Calu3 (cell line): ENCODE measurements around the gene P2RY1. TPM values are rescaled to one million over a fixed set of nuclear protein-coding genes. Genes with fewer than 3 reads are reported as not detected.

Source experiments
- BruUV-seq: library from RNA; stranded (reverse); fragments of 400-500 nt; replicated peaks from 2 replicates; lab custom pipeline; 2021; lab: Mats Ljungman, UMichigan
- CTCF ChIA-PET: fragments of 300-600 bp; sonication (Branson Sonifier 250); formaldehyde crosslinking; loops from one replicate; lab custom pipeline; 2022; ENCODE audit warnings: antibody characterized with exemption; lab: Charles Lee
- DNase-seq: peaks from one replicate; pipeline ENCODE4 v3.0.0; 2022
- H3K27ac Mint-ChIP-seq: one replicate; pipeline ENCODE4 v1.8.0; 2022; ENCODE audit warnings: mixed read lengths; ENCODE audit not compliant: unreplicated experiment
- H3K27me3 Mint-ChIP-seq: one replicate; pipeline ENCODE4 v1.8.0; 2022; ENCODE audit warnings: mixed read lengths; ENCODE audit not compliant: unreplicated experiment
- H3K36me3 Mint-ChIP-seq: one replicate; pipeline ENCODE4 v1.8.0; 2022; ENCODE audit warnings: mild to moderate bottlenecking, moderate library complexity, mixed read lengths; ENCODE audit not compliant: insufficient read depth, unreplicated experiment
- H3K4me1 Mint-ChIP-seq: one replicate; pipeline ENCODE4 v1.8.0; 2022; ENCODE audit warnings: mild to moderate bottlenecking, low read depth, mixed read lengths; ENCODE audit not compliant: unreplicated experiment
- H3K4me3 Mint-ChIP-seq: one replicate; pipeline ENCODE4 v1.8.0; 2022; ENCODE audit warnings: mild to moderate bottlenecking, low read depth, moderate library complexity, mixed read lengths; ENCODE audit not compliant: unreplicated experiment
- H3K9me3 Mint-ChIP-seq: one replicate; pipeline ENCODE4 v1.8.0; 2022; ENCODE audit warnings: low read depth, mixed read lengths; ENCODE audit not compliant: unreplicated experiment
- CTCF ChIP-seq: fragments of 200-600 bp; IDR thresholded peaks from one replicate; pipeline ENCODE4 v1.8.0; 2022; ENCODE audit warnings: antibody characterized with exemption; ENCODE audit not compliant: unreplicated experiment
- intact Hi-C: fragments of 100-400 bp; cut with micrococcal nuclease; formaldehyde crosslinking; loops from one replicate; pipeline ENCODE4 v1.10.0; 2022; ENCODE audit not compliant: unreplicated experiment
- total RNA-seq: library from RNA; stranded (reverse); gene quantifications from 2 replicates; pipeline ENCODE4 v1.2.3, GENCODE V29; 2022

The P2RY1 gene
- total RNA-seq, 1 experiment from 2014 or later = 21.0 TPM

DNA sequence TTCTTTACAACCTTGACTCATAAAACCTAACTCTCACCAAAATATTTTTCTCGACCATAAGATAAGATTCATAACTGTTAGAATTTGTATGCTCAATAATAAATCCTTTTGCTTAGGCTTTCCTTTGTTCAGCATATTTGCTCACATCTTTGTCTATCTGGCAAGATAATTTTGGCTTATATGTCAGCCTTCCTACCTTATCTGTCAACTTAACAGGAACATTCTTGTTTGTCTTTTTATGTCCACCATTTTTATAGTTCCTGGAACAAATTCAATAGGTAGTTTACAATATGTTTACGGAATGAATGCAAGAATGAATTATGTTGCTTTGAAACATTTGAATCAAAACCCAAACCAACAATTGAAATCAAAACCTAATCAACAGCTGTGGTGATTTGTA is 41.0 kb upstream of the P2RY1 start:
- Mint-ChIP-seq H3K4me3 (no peak overlapping the region), H3K4me1 (no peaks in the 10 kb centered on the region), H3K27me3 (no peaks in the 10 kb centered on the region), H3K36me3 (no peaks in the 10 kb centered on the region), H3K27ac (no peak overlapping the region), H3K9me3 (peaks cover 4% of the 10 kb centered on the region)
- TF ChIP-seq CTCF = no peak
- DNase-seq = no peak
- intact Hi-C loops = no loop called here
- no TSS peak for BruUV-seq
- CTCF ChIA-PET = interaction anchor here (1.0 kb wide), 1 partner anchor 144 kb away, joined by 4 read pairs; no protein-coding TSS in a partner anchor

DNA sequence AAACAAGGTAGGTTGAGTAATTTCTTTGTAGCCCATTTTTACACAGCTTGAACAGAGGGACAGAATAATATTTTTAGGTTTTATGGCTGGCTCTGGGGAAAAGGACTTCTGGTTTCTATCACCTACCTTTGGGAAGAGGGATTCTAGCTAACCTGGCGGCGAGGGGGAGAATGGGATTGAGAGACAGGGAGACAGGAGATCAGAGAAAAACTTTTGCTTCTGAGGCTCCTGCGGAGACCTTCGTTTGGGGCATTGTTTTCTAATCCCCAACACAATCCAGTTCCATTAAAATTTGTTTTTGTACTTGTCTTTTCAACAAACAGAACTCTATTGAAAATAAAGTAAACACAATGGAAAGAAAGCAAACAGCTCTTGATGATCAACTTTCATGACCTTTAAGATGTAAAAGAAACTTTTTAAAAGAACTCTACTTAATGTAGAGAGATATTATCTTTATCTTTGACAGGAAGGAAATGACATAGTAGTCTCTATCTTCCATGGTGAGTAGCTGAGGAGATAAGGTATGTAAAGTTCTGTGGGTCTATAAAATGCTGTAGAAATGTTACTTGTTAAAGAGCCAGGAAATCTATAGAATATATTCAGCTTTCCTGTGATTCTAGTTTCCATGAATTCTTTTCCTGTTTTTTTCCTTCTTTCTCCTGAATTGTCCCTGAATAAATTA is 37.0 kb upstream of the P2RY1 start:
- no TSS peak for BruUV-seq
- Mint-ChIP-seq H3K4me1 (no peaks in the 10 kb centered on the region), H3K27me3 (no peaks in the 10 kb centered on the region), H3K27ac (no peak overlapping the region), H3K4me3 (no peak overlapping the region), H3K36me3 (no peaks in the 10 kb centered on the region), H3K9me3 (no peaks in the 10 kb centered on the region)
- intact Hi-C loops = no loop called here
- no peak for TF ChIP-seq CTCF
- CTCF ChIA-PET = interaction anchor here (1.6 kb wide), 1 partner anchor 37 kb away, joined by 3 read pairs; the partner anchor contains the start of gene P2RY1
- no peak for DNase-seq

DNA sequence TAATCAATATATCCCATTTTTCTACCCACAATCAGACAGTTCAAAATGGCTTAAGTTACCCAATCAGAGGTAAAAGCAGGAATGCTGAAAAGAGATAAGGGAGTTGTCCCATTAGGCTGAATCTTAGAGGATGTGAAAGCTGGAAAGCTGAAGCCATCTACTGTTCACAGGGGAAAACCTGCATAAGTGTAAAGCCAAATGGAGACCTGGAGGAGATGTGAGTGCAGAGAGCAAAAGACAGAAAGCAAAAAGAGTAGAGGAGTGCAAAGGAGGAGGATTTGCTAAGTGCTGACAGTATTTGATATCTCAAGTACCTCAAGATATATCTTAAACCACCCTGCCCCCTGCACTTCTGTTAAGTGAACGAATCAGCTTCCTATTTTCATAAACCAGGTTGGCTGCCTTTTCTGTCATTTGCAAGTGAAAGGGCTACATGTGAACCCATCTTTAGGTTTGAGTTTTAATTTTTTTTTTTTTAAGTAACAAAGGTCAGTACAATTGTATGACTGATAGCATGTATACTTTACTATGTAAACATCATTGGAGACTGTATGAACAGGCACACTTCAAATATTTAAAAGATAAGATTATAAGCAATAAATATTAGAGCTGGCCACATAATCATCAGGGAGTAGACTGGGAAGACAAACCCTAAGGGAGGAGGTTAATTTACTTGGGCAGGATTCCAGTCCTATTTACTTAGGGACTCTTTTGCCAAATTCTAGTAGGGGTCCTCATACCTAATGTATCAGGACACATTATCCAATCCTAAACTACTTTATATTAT is 22.8 kb upstream of the P2RY1 start:
- Mint-ChIP-seq H3K36me3 (no peaks in the 10 kb centered on the region), H3K4me3 (no peak overlapping the region), H3K27me3 (no peaks in the 10 kb centered on the region), H3K9me3 (no peaks in the 10 kb centered on the region), H3K27ac (no peak overlapping the region), H3K4me1 (no peaks in the 10 kb centered on the region)
- CTCF ChIA-PET = no interaction called here
- BruUV-seq = no TSS peak
- intact Hi-C loops = no loop called here
- no peak for TF ChIP-seq CTCF
- no peak for DNase-seq

- CTCF ChIA-PET = interaction anchor here (1.6 kb wide), 1 partner anchor 11 kb away, joined by 6 read pairs; no protein-coding TSS in a partner anchor
- intact Hi-C loops = no loop called here
- no peaks in the 10 kb centered on the region for H3K4me1 Mint-ChIP-seq
- H3K27ac Mint-ChIP-seq = no peak overlapping the region
- H3K4me3 Mint-ChIP-seq = no peak overlapping the region
- H3K9me3 Mint-ChIP-seq = no peaks in the 10 kb centered on the region
- no peaks in the 10 kb centered on the region for H3K36me3 Mint-ChIP-seq
- BruUV-seq = no TSS peak
- no peak for DNase-seq
- no peaks in the 10 kb centered on the region for H3K27me3 Mint-ChIP-seq
- TF ChIP-seq CTCF = no peak
These were observed 17.5 kb upstream of the P2RY1 start for GRCh38 chr3:152817400-152817799.
